Naive thymus-derived CD4-positive, alpha-beta T cell (primary cell): ENCODE measurements around the gene RFX8. TPM values are rescaled to one million over a fixed set of nuclear protein-coding genes. Genes with fewer than 3 reads are reported as not detected.
"Not testable (repeated sequence)": the region's sequence is repeated elsewhere in the genome, so short reads cannot be mapped to it uniquely, and the experiment has no call there.

Experiments used
- ATAC-seq: fragments of 150-1000 bp; cut with Tn5 transposase; 2 replicates; pipeline ENCODE4 v1.10.0; 2021; ENCODE audit warnings: mild to moderate bottlenecking, moderate library complexity
- CTCF ChIA-PET: fragments of 350-600 bp; sonication (Branson Sonifier 250); formaldehyde crosslinking; loops from one replicate; lab custom pipeline; 2021; ENCODE audit warnings: antibody characterized with exemption; lab: Charles Lee
- POLR2A ChIA-PET: fragments of 350-600 bp; sonication (Branson Sonifier 250); formaldehyde crosslinking; loops from one replicate; lab custom pipeline; 2021; ENCODE audit warnings: antibody characterized with exemption, inconsistent platforms; lab: Charles Lee
- DNase-seq, 9 donors: peaks; one replicate each; pipeline versions ENCODE4 v3.0.0 to v3.0.0-alpha.2; 2020 to 2022; ENCODE audit warnings: mixed read lengths in 1 of 9
- H3K27ac ChIP-seq: one replicate; pipeline ENCODE4 v1.7.0; 2013; ENCODE audit warnings: mild to moderate bottlenecking, low read depth, low read length, moderate library complexity
- H3K27me3 ChIP-seq, 2 donors: one replicate each; pipeline ENCODE4 v1.7.0; 2013; ENCODE audit warnings: low read length in 2 of 2, mild to moderate bottlenecking in 2 of 2, moderate library complexity in 2 of 2; ENCODE audit not compliant: control insufficient read depth in 2 of 2, insufficient read depth in 2 of 2
- H3K36me3 ChIP-seq, 3 experiments: 1 replicate in 2 of 3; 2 replicates in 1 of 3; pipeline ENCODE4 v1.7.0; 2013; ENCODE audit warnings: low read length in 3 of 3, mild to moderate bottlenecking in 3 of 3, moderate library complexity in 1 of 3; ENCODE audit not compliant: insufficient read depth in 3 of 3, control insufficient read depth in 2 of 3
- H3K4me1 ChIP-seq, 2 donors: one replicate each; pipeline ENCODE4 v1.7.0; 2013; ENCODE audit warnings: low read length in 2 of 2, mild to moderate bottlenecking in 2 of 2, moderate library complexity in 1 of 2; ENCODE audit not compliant: control insufficient read depth in 2 of 2, insufficient read depth in 2 of 2
- H3K4me3 ChIP-seq: 2 replicates; pipeline ENCODE4 v1.7.0; 2013; ENCODE audit warnings: mild to moderate bottlenecking, low read length
- H3K9me3 ChIP-seq, 3 experiments: 1 replicate in 2 of 3; 2 replicates in 1 of 3; pipeline ENCODE4 v1.7.0; 2013; ENCODE audit warnings: low read length in 3 of 3; ENCODE audit not compliant: control insufficient read depth in 2 of 3
- H3K27ac Mint-ChIP-seq, 9 donors: one replicate each; pipeline ENCODE4 v1.8.0; 2020 to 2022; ENCODE audit warnings: mixed read lengths in 9 of 9, mild to moderate bottlenecking in 8 of 9, moderate library complexity in 5 of 9, inconsistent platforms in 2 of 9
- H3K27me3 Mint-ChIP-seq, 5 donors: one replicate each; pipeline ENCODE4 v1.8.0; 2021 to 2022; ENCODE audit warnings: mixed read lengths in 5 of 5, mild to moderate bottlenecking in 1 of 5
- H3K36me3 Mint-ChIP-seq, 5 donors: one replicate each; pipeline ENCODE4 v1.8.0; 2020 to 2022; ENCODE audit warnings: mixed read lengths in 5 of 5, mild to moderate bottlenecking in 3 of 5, inconsistent platforms in 1 of 5
- H3K4me1 Mint-ChIP-seq, 7 donors: one replicate each; pipeline ENCODE4 v1.8.0; 2020 to 2022; ENCODE audit warnings: mixed read lengths in 7 of 7, mild to moderate bottlenecking in 3 of 7, inconsistent platforms in 1 of 7
- H3K4me3 Mint-ChIP-seq, 10 donors: one replicate each; pipeline ENCODE4 v1.8.0; 2020 to 2022; ENCODE audit warnings: mild to moderate bottlenecking in 10 of 10, mixed read lengths in 10 of 10, moderate library complexity in 6 of 10, inconsistent platforms in 2 of 10
- H3K9me3 Mint-ChIP-seq, 11 donors: one replicate each; pipeline ENCODE4 v1.8.0; 2020 to 2022; ENCODE audit warnings: mixed read lengths in 11 of 11, mild to moderate bottlenecking in 4 of 11, inconsistent platforms in 1 of 11, moderate library complexity in 1 of 11
- intact Hi-C, 2 donors: fragments of 100-400 bp; cut with micrococcal nuclease; formaldehyde crosslinking; loops; one replicate each; pipeline ENCODE4 v1.15.1; 2023
- polyA plus RNA-seq, 2 donors: library from polyadenylated mRNA; unstranded; fragments of 300-500 nt; fragmentation: Illumina TruSeq; gene quantifications; one replicate each; pipeline ENCODE4 v1.2.3, GENCODE V29; 2021
- total RNA-seq, 6 experiments: library from RNA in 5 of 6; stranded (reverse) in 5 of 6; gene quantifications; 1 replicate in 5 of 6; 2 replicates in 1 of 6; pipeline ENCODE4 v1.2.3 and lab custom pipeline; 2021 to 2026

Gene RFX8
- total and polyA plus RNA-seq, 7 experiments from 2014 or later: 0.24 to 2.0 (median 0.88) TPM; not detected in 3

DNA sequence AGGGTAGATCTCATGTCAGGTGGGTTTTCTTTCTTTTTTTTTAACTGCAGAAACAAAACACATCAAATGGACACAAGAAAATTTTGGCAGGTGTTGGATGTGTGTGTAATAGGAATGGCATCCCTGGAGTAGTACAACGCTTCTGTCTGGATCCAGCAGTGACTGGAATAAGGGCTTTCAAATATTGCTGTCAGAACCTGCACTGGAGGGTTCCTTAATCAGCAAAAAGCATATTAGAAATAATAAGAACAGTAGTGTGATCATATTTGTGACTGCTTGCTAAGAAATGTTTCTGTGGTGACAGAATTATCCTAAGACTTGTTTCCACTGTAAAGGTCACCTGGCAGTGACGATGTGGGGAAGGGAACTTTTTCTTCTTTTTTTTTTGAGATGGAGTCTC is 118.4 kb downstream of the RFX8 start:
- intact Hi-C loops: no loop called here
- H3K36me3 ChIP-seq: no peaks in the 10 kb centered on the region
- Mint-ChIP-seq H3K9me3 (no peaks in the 10 kb centered on the region), H3K27ac (peak overlapping the region in 1 of 9 donors; percentile 57), H3K4me1 (peaks cover 14 to 27% (median 17%) of the 10 kb centered on the region in 7 donors), H3K4me3 (no peak overlapping the region), H3K36me3 (peaks cover 0 to 2% (median 0%) of the 10 kb centered on the region in 5 donors), H3K27me3 (peaks cover 0 to 16% (median 0%) of the 10 kb centered on the region in 5 donors)
- no peak overlapping the region for H3K27ac ChIP-seq
- ATAC-seq: no peak
- no peaks in the 10 kb centered on the region for H3K9me3 ChIP-seq
- CTCF ChIA-PET: no interaction called here
- no peaks in the 10 kb centered on the region for H3K27me3 ChIP-seq
- no peak overlapping the region for H3K4me3 ChIP-seq
- no peak for DNase-seq
- peaks cover 6 to 11% of the 10 kb centered on the region in 2 donors for H3K4me1 ChIP-seq
- POLR2A ChIA-PET: no interaction called here

DNA sequence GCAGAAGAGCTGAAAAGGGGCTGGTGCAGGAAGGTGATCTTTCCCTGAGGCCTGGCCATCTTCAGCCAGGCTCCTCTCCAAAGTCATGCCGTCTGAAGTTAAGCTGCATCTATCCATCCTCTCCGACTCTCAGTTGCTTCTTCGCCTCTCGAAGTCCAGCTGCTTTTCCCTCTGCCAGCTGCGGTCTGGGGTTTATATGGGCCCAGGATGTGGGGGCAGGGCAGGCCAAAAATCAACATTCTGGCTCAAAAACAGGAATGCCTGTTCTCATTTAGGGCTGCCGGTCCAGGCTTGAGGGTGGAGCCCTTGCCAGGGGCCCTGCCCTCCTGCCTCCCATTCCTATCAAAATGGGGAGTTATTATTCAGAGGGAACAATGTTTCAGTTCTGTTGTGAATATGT is 118.9 kb downstream of the RFX8 start:
- peaks cover 9 to 23% (median 13%) of the 10 kb centered on the region in 7 donors for H3K4me1 Mint-ChIP-seq
- no peak overlapping the region for H3K4me3 Mint-ChIP-seq
- H3K9me3 Mint-ChIP-seq: no peaks in the 10 kb centered on the region
- no peak overlapping the region for H3K27ac ChIP-seq
- ChIA-PET POLR2A (no interaction called here), CTCF (no interaction called here)
- H3K36me3 ChIP-seq: no peaks in the 10 kb centered on the region
- ATAC-seq (no peak), DNase-seq (no peak)
- peaks cover 0 to 2% (median 0%) of the 10 kb centered on the region in 5 donors for H3K36me3 Mint-ChIP-seq
- H3K9me3 ChIP-seq: no peaks in the 10 kb centered on the region
- H3K27me3 Mint-ChIP-seq: peaks cover 0 to 16% (median 0%) of the 10 kb centered on the region in 5 donors
- no peak overlapping the region for H3K4me3 ChIP-seq
- peaks cover 1 to 7% of the 10 kb centered on the region in 2 donors for H3K4me1 ChIP-seq
- intact Hi-C loops: no loop called here
- peak overlapping the region in 1 of 9 donors; percentile 57 for H3K27ac Mint-ChIP-seq
- no peaks in the 10 kb centered on the region for H3K27me3 ChIP-seq

DNA sequence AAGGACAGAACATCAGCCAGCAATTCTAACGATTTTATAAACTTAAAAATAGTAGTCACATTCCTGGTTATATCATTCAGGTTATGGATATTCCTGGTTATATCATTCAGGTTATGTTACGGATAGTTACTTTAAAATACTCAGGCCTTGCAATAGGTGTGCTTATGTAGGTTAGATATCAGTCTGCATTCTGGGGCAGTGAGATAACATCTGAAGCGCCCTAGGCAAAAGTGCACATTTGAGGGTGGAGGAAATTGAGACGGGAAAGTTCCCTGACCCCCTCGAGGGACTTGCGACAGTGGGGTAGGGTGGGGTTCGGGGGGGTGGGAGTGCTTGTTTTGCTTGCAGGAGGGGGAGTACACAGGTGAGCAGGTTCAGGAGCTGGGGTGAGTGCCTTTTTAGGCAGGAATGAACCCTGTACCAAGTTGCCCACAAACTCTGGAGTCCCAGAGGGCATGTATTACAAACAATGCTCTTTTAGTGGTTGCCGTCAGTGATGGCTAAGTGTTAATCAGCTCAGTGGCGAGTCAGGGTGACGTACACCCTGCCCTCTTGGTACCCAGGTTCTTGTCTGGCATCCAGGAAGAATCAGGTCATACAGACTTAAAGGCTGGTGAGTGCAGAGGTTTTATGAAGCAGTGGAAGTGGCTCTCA is 119.4 kb downstream of the RFX8 start:
- Mint-ChIP-seq H3K4me1 (peaks cover 7 to 25% (median 10%) of the 10 kb centered on the region in 7 donors), H3K9me3 (no peaks in the 10 kb centered on the region), H3K27me3 (peaks cover 0 to 16% (median 0%) of the 10 kb centered on the region in 5 donors), H3K4me3 (no peak overlapping the region), H3K36me3 (peaks cover 0 to 2% (median 0%) of the 10 kb centered on the region in 5 donors), H3K27ac (no peak overlapping the region)
- intact Hi-C loops: no loop called here
- H3K9me3 ChIP-seq: no peaks in the 10 kb centered on the region
- no peak overlapping the region for H3K4me3 ChIP-seq
- H3K27ac ChIP-seq: no peak overlapping the region
- peaks cover 0 to 1% of the 10 kb centered on the region in 2 donors for H3K4me1 ChIP-seq
- ChIA-PET CTCF (no interaction called here), POLR2A (no interaction called here)
- H3K27me3 ChIP-seq: no peaks in the 10 kb centered on the region
- ATAC-seq (no peak), DNase-seq (no peak)
- H3K36me3 ChIP-seq: no peaks in the 10 kb centered on the region

DNA sequence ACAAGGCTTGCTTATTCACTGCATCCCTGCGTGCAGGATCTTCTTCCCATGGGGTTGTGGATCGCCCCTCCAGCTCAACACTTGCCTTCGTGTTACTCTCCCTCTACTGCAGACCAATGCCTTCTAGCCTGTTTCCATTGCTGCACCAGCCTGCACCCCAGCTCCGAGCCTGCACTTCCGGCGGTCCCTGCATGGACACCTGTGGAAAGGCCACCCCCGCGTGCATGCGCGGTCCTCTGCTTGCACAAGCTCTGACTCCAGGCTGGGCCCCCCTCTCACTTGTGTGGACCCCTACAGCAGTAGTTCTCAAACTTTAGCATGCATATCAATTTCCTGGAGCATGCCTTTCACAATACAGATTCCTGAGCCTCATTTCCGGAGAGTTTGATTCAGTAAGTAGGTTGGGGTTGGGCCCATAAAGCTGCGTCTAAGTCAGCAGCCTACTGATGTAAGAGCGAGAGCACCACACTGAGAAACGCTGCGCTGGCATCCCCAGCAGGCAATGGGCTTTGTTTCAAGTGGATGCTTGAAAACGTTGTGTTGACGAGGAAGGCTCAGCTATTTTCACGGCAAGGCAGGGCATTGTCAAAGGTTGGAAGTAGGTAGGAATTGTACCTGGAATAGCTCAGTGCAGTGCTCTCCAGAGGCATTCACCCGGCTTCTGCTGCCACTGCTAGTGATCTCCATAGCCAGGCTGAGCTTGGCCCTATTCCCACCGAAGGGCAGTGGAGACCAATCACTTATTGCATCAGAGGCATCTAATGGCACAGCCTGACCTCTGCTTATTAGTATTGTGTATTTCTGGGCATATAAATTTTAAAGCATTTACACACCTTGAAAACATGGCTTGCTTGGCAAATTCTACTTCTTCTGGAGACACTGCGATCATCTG is 120.2 kb downstream of the RFX8 start:
- Histone ChIP-seq H3K4me3 (no peak overlapping the region), H3K27ac (no peak overlapping the region), H3K9me3 (no peaks in the 10 kb centered on the region), H3K4me1 (no peaks in the 10 kb centered on the region), H3K36me3 (no peaks in the 10 kb centered on the region), H3K27me3 (no peaks in the 10 kb centered on the region)
- Mint-ChIP-seq H3K36me3 (peaks cover 0 to 2% (median 0%) of the 10 kb centered on the region in 5 donors), H3K27me3 (peaks cover 0 to 16% (median 0%) of the 10 kb centered on the region in 5 donors), H3K9me3 (no peaks in the 10 kb centered on the region), H3K27ac (no peak overlapping the region), H3K4me1 (peaks cover 0 to 23% (median 8%) of the 10 kb centered on the region in 7 donors), H3K4me3 (no peak overlapping the region)
- ATAC-seq: no peak
- no peak for DNase-seq
- CTCF ChIA-PET: no interaction called here
- POLR2A ChIA-PET: interaction anchor here (0.7 kb wide), 1 partner anchor 20 kb away, joined by 4 read pairs; no protein-coding TSS in a partner anchor
- intact Hi-C loops: no loop called here

DNA sequence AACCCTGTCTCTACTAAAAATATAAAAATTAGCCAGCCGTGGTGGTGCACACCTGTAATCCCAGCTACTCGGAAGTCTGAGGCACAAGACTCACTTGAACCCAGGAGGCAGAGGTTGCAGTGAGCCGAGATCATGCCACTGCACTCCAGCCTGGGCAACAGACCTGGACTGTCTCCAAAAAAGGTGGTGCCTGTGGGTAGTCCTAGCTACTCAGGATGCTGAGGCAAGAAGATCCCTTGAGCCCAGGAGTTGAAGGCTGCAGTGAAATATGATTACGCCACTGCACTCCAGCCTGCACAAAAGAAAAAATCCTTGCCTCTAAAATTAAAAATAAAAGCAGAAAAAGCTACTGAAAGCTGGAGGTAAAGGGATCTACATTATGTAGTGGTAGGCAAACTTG is 122.3 kb downstream of the RFX8 start:
- DNase-seq, H3K4me1 ChIP-seq, intact Hi-C loops, H3K36me3 Mint-ChIP-seq, H3K9me3 Mint-ChIP-seq, H3K36me3 ChIP-seq, H3K27ac ChIP-seq, ATAC-seq, H3K9me3 ChIP-seq, H3K27ac Mint-ChIP-seq, H3K4me3 ChIP-seq, H3K27me3 ChIP-seq, H3K4me3 Mint-ChIP-seq: not testable (repeated sequence)
- POLR2A ChIA-PET: interaction anchor here (0.7 kb wide), 1 partner anchor 479 kb away, joined by 4 read pairs; no protein-coding TSS in a partner anchor
- CTCF ChIA-PET: interaction anchor here (0.9 kb wide), 1 partner anchor 10 kb away, joined by 3 read pairs; no protein-coding TSS in a partner anchor
- peaks cover 0 to 20% (median 8%) of the 10 kb centered on the region in 7 donors for H3K4me1 Mint-ChIP-seq
- H3K27me3 Mint-ChIP-seq: peaks cover 0 to 13% (median 0%) of the 10 kb centered on the region in 5 donors

GRCh38 chr2:101351207-101351606 is 123.7 kb downstream of the RFX8 start:
- H3K36me3 ChIP-seq: no peaks in the 10 kb centered on the region
- H3K27ac ChIP-seq: no peak overlapping the region
- no peaks in the 10 kb centered on the region for H3K4me1 ChIP-seq
- H3K27me3 Mint-ChIP-seq: peaks cover 0 to 19% (median 0%) of the 10 kb centered on the region in 5 donors
- intact Hi-C loops: no loop called here
- H3K9me3 ChIP-seq: no peaks in the 10 kb centered on the region
- ChIA-PET POLR2A (interaction anchor here (0.6 kb wide), 1 partner anchor 11 kb away, joined by 3 read pairs; no protein-coding TSS in a partner anchor), CTCF (interaction anchor here (1.0 to 1.3 kb wide), 3 partner anchors 8 to 35 kb away, joined by 3 to 4 read pairs (median 4); no protein-coding TSS in a partner anchor)
- H3K4me3 Mint-ChIP-seq: no peak overlapping the region
- no peak for DNase-seq
- H3K4me1 Mint-ChIP-seq: peaks cover 0 to 15% (median 8%) of the 10 kb centered on the region in 7 donors
- no peaks in the 10 kb centered on the region for H3K36me3 Mint-ChIP-seq
- H3K9me3 Mint-ChIP-seq: no peaks in the 10 kb centered on the region
- ATAC-seq: no peak
- no peaks in the 10 kb centered on the region for H3K27me3 ChIP-seq
- no peak overlapping the region for H3K4me3 ChIP-seq
- no peak overlapping the region for H3K27ac Mint-ChIP-seq
